GM10248 (cell line): ENCODE results near the gene SLC25A3.

ENCODE experiments used
- CTCF ChIA-PET: fragments of 300-600 bp; sonication (Branson Sonifier 250); formaldehyde crosslinking; extraction: SDS; loops from one replicate; lab custom pipeline; 2021; ENCODE audit warnings: antibody characterized with exemption; lab: Yijun Ruan, JAX
- POLR2A ChIA-PET: fragments of 350-650 bp; sonication (Branson Sonifier 250); formaldehyde crosslinking; extraction: SDS; loops from one replicate; lab custom pipeline; 2020; ENCODE audit warnings: antibody characterized with exemption; lab: Yijun Ruan, JAX
- DNase-seq: peaks from one replicate; pipeline ENCODE4 v3.0.0; 2012; ENCODE audit errors: extremely low spot score
- TF ChIP-seq, protein P1 (sequence below): IDR thresholded peaks from 2 replicates; pipeline ENCODE4 v1.5.1; 2012; ENCODE audit warnings: mild to moderate bottlenecking, low read depth; ENCODE audit errors: extremely low read depth, missing control alignments, control extremely low read depth

Gene SLC25A3

GRCh38 chr12:98579347-98579746 is 14.1 kb upstream of the SLC25A3 start:
- POLR2A ChIA-PET, result interaction anchor here (0.9 kb wide), 1 partner anchor 14 kb away, joined by 3 read pairs; the partner anchor contains the start of gene SLC25A3
- CTCF ChIA-PET, result interaction anchor here (1.3 to 7.4 kb wide), 3 partner anchors 10 to 13 kb away, joined by 3 to 42 read pairs (median 4); no protein-coding TSS in a partner anchor
- TF ChIP-seq, protein P1, sequence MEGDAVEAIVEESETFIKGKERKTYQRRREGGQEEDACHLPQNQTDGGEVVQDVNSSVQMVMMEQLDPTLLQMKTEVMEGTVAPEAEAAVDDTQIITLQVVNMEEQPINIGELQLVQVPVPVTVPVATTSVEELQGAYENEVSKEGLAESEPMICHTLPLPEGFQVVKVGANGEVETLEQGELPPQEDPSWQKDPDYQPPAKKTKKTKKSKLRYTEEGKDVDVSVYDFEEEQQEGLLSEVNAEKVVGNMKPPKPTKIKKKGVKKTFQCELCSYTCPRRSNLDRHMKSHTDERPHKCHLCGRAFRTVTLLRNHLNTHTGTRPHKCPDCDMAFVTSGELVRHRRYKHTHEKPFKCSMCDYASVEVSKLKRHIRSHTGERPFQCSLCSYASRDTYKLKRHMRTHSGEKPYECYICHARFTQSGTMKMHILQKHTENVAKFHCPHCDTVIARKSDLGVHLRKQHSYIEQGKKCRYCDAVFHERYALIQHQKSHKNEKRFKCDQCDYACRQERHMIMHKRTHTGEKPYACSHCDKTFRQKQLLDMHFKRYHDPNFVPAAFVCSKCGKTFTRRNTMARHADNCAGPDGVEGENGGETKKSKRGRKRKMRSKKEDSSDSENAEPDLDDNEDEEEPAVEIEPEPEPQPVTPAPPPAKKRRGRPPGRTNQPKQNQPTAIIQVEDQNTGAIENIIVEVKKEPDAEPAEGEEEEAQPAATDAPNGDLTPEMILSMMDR, result no peak
- no peak for DNase-seq

GRCh38 chr12:98579835-98580234 is 13.7 kb upstream of the SLC25A3 start:
- TF ChIP-seq, protein P1, result no peak
- no peak for DNase-seq
- CTCF ChIA-PET, result interaction anchor here (1.5 to 7.4 kb wide), 3 partner anchors 9 to 13 kb away, joined by 3 to 42 read pairs (median 4); no protein-coding TSS in a partner anchor
- POLR2A ChIA-PET, result no interaction called here

GRCh38 chr12:98580695-98581094 is 12.8 kb upstream of the SLC25A3 start:
- POLR2A ChIA-PET, result no interaction called here
- DNase-seq, result no peak
- TF ChIP-seq, protein P1, result no peak
- CTCF ChIA-PET, result interaction anchor here (1.8 to 7.4 kb wide), 2 partner anchors 10 to 14 kb away, joined by 4 to 42 read pairs; no protein-coding TSS in a partner anchor

- ChIA-PET POLR2A (no interaction called here), CTCF (interaction anchor here (1.8 to 7.4 kb wide), 2 partner anchors 10 to 15 kb away, joined by 4 to 42 read pairs; no protein-coding TSS in a partner anchor)
- DNase-seq, result no peak
- TF ChIP-seq, protein P1, result no peak
These were observed 12.4 kb upstream of the SLC25A3 start for GRCh38 chr12:98581101-98581500.

DNA sequence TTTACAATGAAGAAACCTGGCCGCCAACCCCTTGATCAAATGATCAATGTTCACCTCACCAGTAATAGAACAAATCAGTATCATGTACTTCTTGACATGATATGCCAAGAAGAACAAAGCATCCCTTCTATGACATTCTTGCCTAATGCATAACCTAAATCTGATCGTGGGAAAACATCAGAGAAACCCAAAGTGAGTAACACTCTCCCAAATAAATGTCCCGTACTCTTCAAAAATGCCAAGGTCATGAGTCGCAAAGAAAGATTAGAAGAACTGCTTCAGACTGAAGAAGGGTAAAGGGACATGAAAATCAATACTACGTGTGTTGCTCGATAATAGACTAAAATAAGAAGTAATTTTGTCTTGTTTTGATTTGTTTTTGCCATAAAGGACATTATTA is 11.4 kb upstream of the SLC25A3 start:
- POLR2A ChIA-PET, result no interaction called here

DNA sequence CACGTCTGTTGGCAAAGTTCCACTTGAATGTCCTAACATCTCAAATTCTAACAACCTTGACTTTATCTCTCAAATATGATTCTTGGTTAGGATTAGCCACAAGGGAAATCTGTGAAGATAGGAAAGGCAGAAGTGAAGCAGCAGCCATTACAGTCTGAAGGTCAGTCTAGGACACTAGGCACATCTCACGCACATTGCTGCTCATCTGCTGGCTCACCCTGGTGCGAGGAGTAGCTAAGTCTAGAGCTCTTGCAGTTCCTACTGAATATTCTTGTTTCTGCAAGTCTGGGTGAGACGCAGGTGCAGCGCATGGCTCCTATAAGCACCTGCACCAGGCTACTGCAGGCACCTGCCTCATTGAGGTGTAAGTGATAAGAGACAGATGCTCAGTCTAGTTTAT is 6.4 kb upstream of the SLC25A3 start:
- ChIA-PET CTCF (interaction anchor here (0.9 to 5.6 kb wide), 2 partner anchors 20 to 67 kb away, joined by 3 to 31 read pairs; no protein-coding TSS in a partner anchor), POLR2A (interaction anchor here (0.7 to 1.1 kb wide), 2 partner anchors 10 to 241 kb away, joined by 3 to 7 read pairs; no protein-coding TSS in a partner anchor)
- TF ChIP-seq, protein P1, result no peak
- no peak for DNase-seq

More for the DNA sequence above, 11.4 kb upstream of the SLC25A3 start:
- CTCF ChIA-PET, result interaction anchor here (5.6 kb wide), 1 partner anchor 15 kb away, joined by 31 read pairs; no protein-coding TSS in a partner anchor
- TF ChIP-seq, protein P1, result no peak
- DNase-seq, result no peak
